B cell (primary cell): ENCODE data around the gene SEC61A1. TPM values are rescaled to one million over a fixed set of nuclear protein-coding genes. Genes with fewer than 3 reads are reported as not detected.

Experiments
- ATAC-seq: fragments of 200-7000 bp; cut with Tn5 transposase; one replicate; pipeline ENCODE4 v1.10.0; 2021; ENCODE audit warnings: low read depth, mild to moderate bottlenecking, moderate number of reproducible peaks, moderate library complexity
- CTCF ChIA-PET: fragments of 350-600 bp; sonication (Branson Sonifier 250); formaldehyde crosslinking; loops from one replicate; lab custom pipeline; 2021; ENCODE audit warnings: antibody characterized with exemption, inconsistent platforms; lab: Charles Lee
- POLR2A ChIA-PET: fragments of 350-600 bp; sonication (Branson Sonifier 250); formaldehyde crosslinking; loops from one replicate; lab custom pipeline; 2021; ENCODE audit warnings: antibody characterized with exemption; lab: Charles Lee
- DNase-seq: peaks from one replicate; pipeline ENCODE4 v3.0.0; 2013
- H2AFZ ChIP-seq: 2 replicates; pipeline ENCODE4 v1.6.1; 2012; ENCODE audit warnings: mild to moderate bottlenecking, low read depth, low read length; ENCODE audit not compliant: insufficient read depth, poor library complexity, severe bottlenecking
- H3K27ac ChIP-seq, 2 donors: 1 replicate in 1 of 2; 2 replicates in 1 of 2; pipeline ENCODE4 v1.5.1; 2012 to 2013; ENCODE audit warnings: low read length in 2 of 2, mild to moderate bottlenecking in 2 of 2, moderate library complexity in 1 of 2
- H3K27me3 ChIP-seq, 4 experiments: fragments of 200-600 bp in 1 of 4; sonication (generic) in 1 of 4; replicated peaks in 1 of 4; 1 replicate in 2 of 4; 2 replicates in 2 of 4; pipeline versions ENCODE4 v1.6.1 to v1.7.0; 2013 to 2016; ENCODE audit warnings: low read length in 3 of 4, mild to moderate bottlenecking in 2 of 4, mixed read lengths in 1 of 4, moderate library complexity in 1 of 4; ENCODE audit not compliant: insufficient read depth in 4 of 4, control insufficient read depth in 3 of 4; ENCODE audit errors: control extremely low read depth in 1 of 4
- H3K36me3 ChIP-seq, 2 experiments: replicated peaks in 1 of 2; 1 replicate in 1 of 2; 2 replicates in 1 of 2; pipeline versions ENCODE4 v1.6.1 to v1.7.1; 2013; ENCODE audit warnings: low read length in 1 of 2; ENCODE audit not compliant: insufficient read depth in 2 of 2, control insufficient read depth in 1 of 2; ENCODE audit errors: control extremely low read depth in 1 of 2, extremely low read depth in 1 of 2
- H3K4me1 ChIP-seq, 2 donors: fragments of 200-600 bp in 1 of 2; sonication (generic) in 1 of 2; 1 replicate in 1 of 2; 2 replicates in 1 of 2; pipeline versions ENCODE4 v1.5.1 to v1.6.1; 2013 to 2017; ENCODE audit warnings: low read length in 2 of 2; ENCODE audit not compliant: control insufficient read depth in 2 of 2, insufficient read depth in 2 of 2
- H3K4me2 ChIP-seq: replicated peaks from 2 replicates; pipeline ENCODE3; 2012; ENCODE audit warnings: mild to moderate bottlenecking, low read depth, low read length; ENCODE audit not compliant: poor library complexity, severe bottlenecking
- H3K4me3 ChIP-seq, 5 experiments: fragments of 200-600 bp in 1 of 5; sonication (generic) in 1 of 5; 1 replicate in 3 of 5; 2 replicates in 2 of 5; pipeline versions ENCODE4 v1.5.1 to v1.7.0; 2011 to 2016; ENCODE audit warnings: low read length in 4 of 5, mild to moderate bottlenecking in 4 of 5, low read depth in 2 of 5, control low read depth in 1 of 5, moderate library complexity in 1 of 5; ENCODE audit not compliant: insufficient read depth in 1 of 5; ENCODE audit errors: control extremely low read depth in 1 of 5, extremely low read depth in 1 of 5
- H3K79me2 ChIP-seq: fragments of 200-600 bp; sonication (generic); one replicate; pipeline ENCODE4 v1.6.0; 2016; ENCODE audit warnings: low read length; ENCODE audit not compliant: control insufficient read depth, insufficient read depth
- H3K9ac ChIP-seq: fragments of 200-600 bp; sonication (generic); 2 replicates; pipeline ENCODE4 v1.6.1; 2017; ENCODE audit warnings: mild to moderate bottlenecking, low read length, moderate library complexity
- H3K9me3 ChIP-seq, 3 donors: one replicate each; pipeline versions ENCODE4 v1.6.1 to v1.7.1; 2013; ENCODE audit warnings: low read length in 2 of 3; ENCODE audit not compliant: control insufficient read depth in 2 of 3, insufficient read depth in 1 of 3; ENCODE audit errors: control extremely low read depth in 1 of 3
- H4K20me1 ChIP-seq: 2 replicates; pipeline ENCODE4 v1.6.0; 2012; ENCODE audit warnings: mild to moderate bottlenecking, low read length; ENCODE audit not compliant: insufficient read depth, control insufficient read depth, poor library complexity, severe bottlenecking
- H3K27ac Mint-ChIP-seq: one replicate; pipeline ENCODE4 v1.8.0; 2021; ENCODE audit warnings: mixed read lengths
- H3K27me3 Mint-ChIP-seq: one replicate; pipeline ENCODE4 v1.8.0; 2021; ENCODE audit warnings: mixed read lengths
- H3K4me1 Mint-ChIP-seq: one replicate; pipeline ENCODE4 v1.8.0; 2021; ENCODE audit warnings: mixed read lengths
- H3K4me3 Mint-ChIP-seq: one replicate; pipeline ENCODE4 v1.8.0; 2021; ENCODE audit warnings: mixed read lengths
- H3K9me3 Mint-ChIP-seq: one replicate; pipeline ENCODE4 v1.8.0; 2022; ENCODE audit warnings: mixed read lengths; ENCODE audit not compliant: insufficient read depth
- CTCF ChIP-seq: fragments of 200-600 bp; IDR thresholded peaks from one replicate; pipeline ENCODE4 v1.8.0; 2022; ENCODE audit warnings: antibody characterized with exemption, mild to moderate bottlenecking
- EZH2 ChIP-seq: IDR thresholded peaks from 2 replicates; pipeline ENCODE4 v1.6.1; 2012; ENCODE audit warnings: borderline replicate concordance, low read depth, mild to moderate bottlenecking, moderate library complexity, low read length; ENCODE audit not compliant: insufficient read depth, poor library complexity, severe bottlenecking
- WGBS: methylation state at CpG from one replicate; pipeline ENCODE4 v1.1.5; 2013; ENCODE audit warnings: missing lambda C conversion rate; ENCODE audit not compliant: insufficient coverage; 5-methylcytosine and 5-hydroxymethylcytosine counted together
- intact Hi-C: fragments of 100-400 bp; cut with micrococcal nuclease; formaldehyde crosslinking; loops from one replicate; pipeline ENCODE4 v1.10.0; 2022
- polyA plus RNA-seq: library from polyadenylated mRNA; depleted of rRNA; stranded (reverse); fragments of >200 nt; gene quantifications from 2 replicates; pipeline ENCODE4 v1.2.3, GENCODE V29; 2012
- total RNA-seq, 2 donors: library from RNA; stranded (reverse); fragments of 120-200 nt in 1 of 2; gene quantifications; 1 replicate in 1 of 2; 2 replicates in 1 of 2; pipeline versions ENCODE4 v1.2.3 to v1.2.4, GENCODE V29; 2013 to 2022

The SEC61A1 gene
- total and polyA plus RNA-seq, 2 donors (not counting 1 experiment from before 2014, with no cell fraction given), result 48.4 to 79.4 TPM

GRCh38 chr3:128053614-128054013, 1.4 kb downstream of the SEC61A1 start:
- WGBS, result 83% methylated on average over 5 of the region's 6 CpGs
- H3K36me3 ChIP-seq, result peaks cover 0 to 37% of the 10 kb centered on the region in 2 experiments
- TF ChIP-seq CTCF, result no peak
- TF ChIP-seq EZH2, result no peak
- ATAC-seq (no peak), DNase-seq (no peak)
- H3K4me3 ChIP-seq, result peak overlapping the region in 1 of 5 experiments; percentile 97
- no peak overlapping the region for H2AFZ ChIP-seq
- Mint-ChIP-seq H3K9me3 (no peaks in the 10 kb centered on the region), H3K27ac (no peak overlapping the region), H3K27me3 (no peaks in the 10 kb centered on the region), H3K4me3 (peak overlapping the region; percentile 95), H3K4me1 (peaks cover 40% of the 10 kb centered on the region)
- POLR2A ChIA-PET, result interaction anchor here (1.5 kb wide), 1 partner anchor 70 kb away, joined by 3 read pairs; the partner anchor contains the start of gene RUVBL1
- peak overlapping the region in 1 of 2 donors; percentile 90 for H3K27ac ChIP-seq
- H3K4me1 ChIP-seq, result peaks cover 31 to 32% of the 10 kb centered on the region in 2 donors
- H3K9me3 ChIP-seq, result no peaks in the 10 kb centered on the region
- intact Hi-C loops, result loop anchor here (2.0 to 5.0 kb wide), 9 partner anchors 463 to 1839 kb away; partner anchors contain the start of genes ACAD9, KLF15, PLXNA1 and RAB7A
- CTCF ChIA-PET, result interaction anchor here (0.6 kb wide), 1 partner anchor 22 kb away, joined by 3 read pairs; no protein-coding TSS in a partner anchor
- H4K20me1 ChIP-seq, result peaks cover 17% of the 10 kb centered on the region
- no peaks in the 10 kb centered on the region for H3K27me3 ChIP-seq
- H3K9ac ChIP-seq, result no peak overlapping the region
- H3K4me2 ChIP-seq, result peak overlapping the region; percentile 93
- peaks cover 48% of the 10 kb centered on the region for H3K79me2 ChIP-seq

GRCh38 chr3:128054367-128054766, 2.1 kb downstream of the SEC61A1 start:
- Histone ChIP-seq H3K4me2 (peak overlapping the region; percentile 93), H3K36me3 (peaks cover 0 to 40% of the 10 kb centered on the region in 2 experiments), H4K20me1 (peaks cover 17% of the 10 kb centered on the region), H3K4me1 (peaks cover 31 to 32% of the 10 kb centered on the region in 2 donors), H3K27ac (peak overlapping the region in 1 of 2 donors; percentile 43), H3K4me3 (no peak overlapping the region), H3K27me3 (no peaks in the 10 kb centered on the region), H3K9me3 (no peaks in the 10 kb centered on the region), H2AFZ (no peak overlapping the region), H3K79me2 (peaks cover 48% of the 10 kb centered on the region), H3K9ac (no peak overlapping the region)
- TF ChIP-seq EZH2 (no peak), CTCF (no peak)
- DNase-seq, result no peak
- peaks cover 40% of the 10 kb centered on the region for H3K4me1 Mint-ChIP-seq
- H3K4me3 Mint-ChIP-seq, result peak overlapping the region; percentile 95
- no peaks in the 10 kb centered on the region for H3K9me3 Mint-ChIP-seq
- H3K27me3 Mint-ChIP-seq, result no peaks in the 10 kb centered on the region
- peak overlapping the region; percentile 10 for H3K27ac Mint-ChIP-seq
- ATAC-seq, result no peak
- POLR2A ChIA-PET, result interaction anchor here (1.5 kb wide), 1 partner anchor 69 kb away, joined by 3 read pairs; the partner anchor contains the start of gene RUVBL1
- CTCF ChIA-PET, result no interaction called here
- WGBS, result 67% methylated on average over 1 of the region's 3 CpGs
- intact Hi-C loops, result loop anchor here (5.0 kb wide), 6 partner anchors 673 to 1838 kb away; partner anchors contain the start of genes KLF15, PLXNA1, RAB7A and TMCC1
